Suprapubic skin (tissue), 4 donors: ENCODE data around the gene KRT15. TPM values are rescaled to one million over a fixed set of nuclear protein-coding genes. Genes with fewer than 3 reads are reported as not detected.

Experiments used
- DNase-seq, 2 donors: peaks; one replicate each; pipeline ENCODE4 v3.0.0-alpha.2; 2019; ENCODE audit warnings: low spot score in 2 of 2
- H3K27ac ChIP-seq: fragments of 200-600 bp; sonication (generic); one replicate; pipeline ENCODE4 v1.5.1; 2019
- H3K27me3 ChIP-seq: fragments of 200-600 bp; sonication (generic); one replicate; pipeline ENCODE4 v1.5.1; 2019
- H3K36me3 ChIP-seq: fragments of 200-600 bp; sonication (generic); one replicate; pipeline ENCODE4 v1.5.1; 2019
- H3K4me1 ChIP-seq: fragments of 200-600 bp; sonication (generic); one replicate; pipeline ENCODE4 v1.5.1; 2019
- H3K4me3 ChIP-seq: fragments of 200-600 bp; sonication (generic); one replicate; pipeline ENCODE4 v1.5.1; 2019; ENCODE audit warnings: mild to moderate bottlenecking
- H3K9me3 ChIP-seq: fragments of 200-600 bp; sonication (generic); one replicate; pipeline ENCODE4 v1.5.1; 2019
- CTCF ChIP-seq, 2 donors: fragments of 200-600 bp in 1 of 2; fragments of 450-650 bp in 1 of 2; sonication (generic) in 1 of 2; IDR thresholded peaks; one replicate each; pipeline ENCODE4 v1.5.1; 2016 to 2019; ENCODE audit warnings: antibody characterized with exemption in 2 of 2, mild to moderate bottlenecking in 1 of 2, moderate library complexity in 1 of 2
- EP300 ChIP-seq: sonication (generic); formaldehyde crosslinking; IDR thresholded peaks from one replicate; pipeline ENCODE4 v1.6.1; 2017; ENCODE audit warnings: antibody characterized with exemption
- POLR2A ChIP-seq, 2 donors: fragments of 450-650 bp; IDR thresholded peaks; one replicate each; pipeline ENCODE4 v1.6.1; 2017; ENCODE audit warnings: antibody characterized with exemption in 2 of 2, mild to moderate bottlenecking in 2 of 2, moderate library complexity in 2 of 2
- POLR2AphosphoS5 ChIP-seq, 3 donors: sonication (generic); formaldehyde crosslinking; IDR thresholded peaks; one replicate each; pipeline ENCODE4 v1.6.1; 2017; ENCODE audit warnings: antibody characterized with exemption in 3 of 3
- WGBS: methylation state at CpG from one replicate; pipeline ENCODE4 v1.1.5; 2018; 5-methylcytosine and 5-hydroxymethylcytosine counted together
- total RNA-seq, 4 donors: library from RNA; depleted of rRNA; stranded (reverse); fragments of >200 nt; gene quantifications; one replicate each; pipeline ENCODE4 v1.1.0, GENCODE V29; 2016

Gene KRT15
- total RNA-seq, 4 donors from 2014 or later = 690 to 2,507 (median 1,431) TPM

DNA sequence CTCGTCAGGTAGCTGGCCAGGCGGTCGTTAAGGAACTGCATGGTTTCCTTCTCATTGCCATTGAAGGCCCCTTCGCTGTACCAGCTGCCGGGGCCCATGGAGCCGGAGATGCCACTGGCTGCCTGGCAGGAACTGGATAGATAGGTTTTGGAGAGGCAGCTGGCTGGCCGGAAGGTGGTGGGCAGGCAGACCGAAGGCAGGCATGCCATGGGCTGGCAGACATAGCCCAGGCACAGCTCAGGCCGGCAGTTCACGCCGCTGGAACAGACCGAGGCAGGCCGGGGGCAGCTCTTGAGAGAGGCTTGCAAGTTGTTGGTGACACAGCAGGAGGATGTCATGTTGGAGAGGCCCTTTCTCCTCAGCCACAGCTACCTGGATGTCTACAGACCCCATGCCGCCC lies 51.7 kb downstream of the KRT15 start, which contains the start of gene KRT32:
TSS of gene KRT32 (minus strand) at position 399 of the 400 bp plus-strand sequence. CDS start at position 338, 61 bp downstream.
- 93% methylated on average over 10 of the region's 14 CpGs for WGBS
- no peak for DNase-seq
- Histone ChIP-seq H3K27ac (no peak within 1 kb of the TSS), H3K4me3 (no peak within 1 kb of the TSS), H3K36me3 (no peaks in the 10 kb centered on the region), H3K27me3 (peaks cover 3% of the 10 kb centered on the region), H3K4me1 (peaks cover 11% of the 10 kb centered on the region), H3K9me3 (no peaks in the 10 kb centered on the region)
- TF ChIP-seq EP300 (no peak), POLR2A (IDR thresholded peaks at IDR 0.05) (no peak), POLR2AphosphoS5 (IDR thresholded peaks at IDR 0.05) (no peak), CTCF (IDR thresholded peaks at IDR 0.05) (no peak)

DNA sequence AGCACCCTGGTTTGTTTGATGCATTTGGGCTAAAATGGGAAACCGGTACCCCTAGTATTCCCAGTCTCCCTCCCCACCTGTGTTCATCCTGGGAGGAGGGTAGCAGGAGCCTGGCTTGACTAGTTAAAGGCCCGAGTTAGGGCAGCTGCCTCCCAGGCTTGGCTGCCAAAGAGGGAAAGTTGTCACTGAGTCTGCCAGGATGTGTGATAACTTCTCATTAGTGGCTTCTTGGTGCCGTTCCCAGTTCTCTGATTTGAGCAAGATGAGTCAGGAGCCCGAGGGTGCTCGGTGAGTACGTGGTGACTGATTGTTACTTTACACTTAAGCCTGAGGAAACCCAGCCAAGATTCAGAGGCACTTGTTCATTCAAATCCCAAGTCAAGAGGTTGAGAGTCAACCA lies 54.0 kb downstream of the KRT15 start:
- 14% methylated on average over 1 of the region's 6 CpGs for WGBS
- peaks cover 8% of the 10 kb centered on the region for H3K27me3 ChIP-seq
- no peak for TF ChIP-seq POLR2AphosphoS5 (IDR thresholded peaks at IDR 0.05)
- no peak for TF ChIP-seq CTCF (IDR thresholded peaks at IDR 0.05)
- no peak for TF ChIP-seq EP300
- TF ChIP-seq POLR2A (IDR thresholded peaks at IDR 0.05) = no peak
- no peak for DNase-seq
- no peaks in the 10 kb centered on the region for H3K9me3 ChIP-seq
- no peaks in the 10 kb centered on the region for H3K36me3 ChIP-seq
- no peak overlapping the region for H3K27ac ChIP-seq
- H3K4me3 ChIP-seq = no peak overlapping the region
- H3K4me1 ChIP-seq = peaks cover 11% of the 10 kb centered on the region

DNA sequence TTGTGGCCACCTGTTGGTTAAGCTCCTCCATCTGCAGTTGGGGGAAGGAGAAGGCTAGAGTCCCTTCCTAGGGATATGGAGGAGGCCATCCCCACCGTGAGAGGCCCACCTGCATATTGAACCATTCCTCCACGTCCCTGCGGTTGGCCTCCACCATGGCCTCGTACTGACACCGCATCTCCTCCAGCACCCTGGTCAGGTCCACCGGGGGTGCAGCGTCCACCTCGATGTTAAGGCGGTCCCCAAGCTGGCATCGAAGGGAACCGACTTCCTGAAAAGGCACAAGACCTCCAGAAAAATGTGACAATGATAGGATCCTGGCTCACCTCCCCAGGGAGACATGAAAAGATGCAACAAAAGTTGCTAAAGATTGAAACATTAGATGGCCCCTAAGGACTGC lies 54.5 kb downstream of the KRT15 start:
- H3K27ac ChIP-seq = no peak overlapping the region
- no peak overlapping the region for H3K4me3 ChIP-seq
- H3K36me3 ChIP-seq = no peaks in the 10 kb centered on the region
- H3K4me1 ChIP-seq = peaks cover 11% of the 10 kb centered on the region
- 92% methylated on average over 11 of the region's 11 CpGs for WGBS
- no peaks in the 10 kb centered on the region for H3K9me3 ChIP-seq
- peaks cover 8% of the 10 kb centered on the region for H3K27me3 ChIP-seq
- no peak for DNase-seq
- TF ChIP-seq CTCF (IDR thresholded peaks at IDR 0.05) (no peak), POLR2A (IDR thresholded peaks at IDR 0.05) (no peak), EP300 (no peak), POLR2AphosphoS5 (IDR thresholded peaks at IDR 0.05) (no peak)

GRCh38 chr17:41463746-41464145 lies 54.9 kb downstream of the KRT15 start:
- Histone ChIP-seq H3K4me1 (peaks cover 11% of the 10 kb centered on the region), H3K4me3 (no peak overlapping the region), H3K9me3 (no peaks in the 10 kb centered on the region), H3K27me3 (peaks cover 8% of the 10 kb centered on the region), H3K36me3 (no peaks in the 10 kb centered on the region), H3K27ac (no peak overlapping the region)
- WGBS = 89% methylated on average over 8 of the region's 8 CpGs
- no peak for TF ChIP-seq POLR2A (IDR thresholded peaks at IDR 0.05)
- TF ChIP-seq CTCF (IDR thresholded peaks at IDR 0.05) = no peak
- TF ChIP-seq EP300 = no peak
- no peak for TF ChIP-seq POLR2AphosphoS5 (IDR thresholded peaks at IDR 0.05)
- DNase-seq = no peak

Other genes starting within 250 kb of the KRT15 start
- gene KRTAP9-7, start 243.2 kb downstream of the KRT15 start, total RNA-seq = 10 to 100 TPM in 1 of 4 donors, 1 to 10 TPM in 1, not detected in 2; 10.0 to 20.3 TPM
- gene KRTAP29-1, start 216.0 kb downstream of the KRT15 start, total RNA-seq = 1 to 10 TPM in 2 of 4 donors, under 1 TPM in 1, not detected in 1; 0.85 to 3.4 (median 2.2) TPM
- gene KRTAP16-1, start 209.6 kb downstream of the KRT15 start, total RNA-seq = 10 to 100 TPM in 1 of 4 donors, 1 to 10 TPM in 2, not detected in 1; 2.2 to 22.0 (median 4.0) TPM
- gene KRTAP17-1, start 203.2 kb downstream of the KRT15 start, total RNA-seq = 10 to 100 TPM in 2 of 4 donors, 1 to 10 TPM in 1, not detected in 1; 8.0 to 81.5 (median 24.2) TPM
- gene KRT33A, start 168.1 kb downstream of the KRT15 start, total RNA-seq = 100 to 1,000 TPM in 1 of 4 donors, 10 to 100 TPM in 1, 1 to 10 TPM in 2; 1.2 to 144 (median 8.3) TPM
- gene KRT33B, start 149.1 kb downstream of the KRT15 start, total RNA-seq = 100 to 1,000 TPM in 1 of 4 donors, 10 to 100 TPM in 2, not detected in 1; 10.7 to 194 (median 27.9) TPM
- 100 to 1,000 TPM in 1 of 4 donors, 10 to 100 TPM in 2, under 1 TPM in 1; 0.56 to 117 (median 22.2) TPM for gene KRT34, start 136.6 kb downstream of the KRT15 start, total RNA-seq
- gene KRT31, start 121.3 kb downstream of the KRT15 start, total RNA-seq = 100 to 1,000 TPM in 1 of 4 donors, 10 to 100 TPM in 3; 38.5 to 618 (median 84.8) TPM
- 1 to 10 TPM in 1 of 4 donors, under 1 TPM in 1, not detected in 2; 0.53 to 7.1 TPM for gene KRT37, start 94.3 kb downstream of the KRT15 start, total RNA-seq
- gene KRT38, start 77.9 kb downstream of the KRT15 start, total RNA-seq = 10 to 100 TPM in 1 of 4 donors, 1 to 10 TPM in 2, not detected in 1; 1.6 to 21.6 (median 3.9) TPM
- 10 to 100 TPM in 3 of 4 donors, under 1 TPM in 1; 0.40 to 71.2 (median 14.8) TPM for gene KRT32, start 51.5 kb downstream of the KRT15 start, total RNA-seq
- 100 to 1,000 TPM in 1 of 4 donors, 10 to 100 TPM in 2, 1 to 10 TPM in 1; 2.5 to 156 (median 38.8) TPM for gene KRT35, start 37.7 kb downstream of the KRT15 start, total RNA-seq
- 1 to 10 TPM in 2 of 4 donors, under 1 TPM in 1, not detected in 1; 0.79 to 3.9 (median 1.2) TPM for gene KRT36, start 29.0 kb downstream of the KRT15 start, total RNA-seq
- gene KRT13, start 13.3 kb downstream of the KRT15 start, total RNA-seq = under 1 TPM in 1 of 4 donors, not detected in 3; 0.51 TPM
- 100 to 1,000 TPM; 180 to 307 (median 215) TPM for gene KRT19, start 9.4 kb upstream of the KRT15 start, total RNA-seq
- gene KRT9, start 53.2 kb upstream of the KRT15 start, total RNA-seq = 1 to 10 TPM in 1 of 4 donors, under 1 TPM in 3; 0.68 to 1.6 (median 0.82) TPM
- over 10,000 TPM in 2 of 4 donors, 1,000 to 10,000 TPM in 2; 7,400 to 12,534 (median 10,685) TPM for gene KRT14, start 68.0 kb upstream of the KRT15 start, total RNA-seq
- gene KRT16, start 93.9 kb upstream of the KRT15 start, total RNA-seq = 100 to 1,000 TPM in 3 of 4 donors, 10 to 100 TPM in 1; 65.7 to 772 (median 341) TPM
- gene KRT17, start 105.7 kb upstream of the KRT15 start, total RNA-seq = 1,000 to 10,000 TPM in 2 of 4 donors, 100 to 1,000 TPM in 2; 434 to 2,751 (median 1,314) TPM
- gene EIF1, start 170.0 kb upstream of the KRT15 start, total RNA-seq = 100 to 1,000 TPM; 238 to 471 (median 430) TPM
- gene GAST, start 193.4 kb upstream of the KRT15 start, total RNA-seq = not detected
- 1 to 10 TPM; 1.0 to 9.3 (median 1.2) TPM for gene HAP1, start 215.8 kb upstream of the KRT15 start, total RNA-seq